Measurements from ENCODE around the gene CD69.

The CD69 gene

GRCh38 chr12:9793779-9794395 is 33.2 kb upstream of the CD69 start:
- H3K27me3 ChIP-seq, result no peaks in the 10 kb centered on the region; the same call in none of the 2 replicates
- H3K4me3 ChIP-seq (ENCODE audit: low read depth, low read length), result no peak overlapping the region
- no peak for DNase-seq
- H3K36me3 ChIP-seq, result no peaks in the 10 kb centered on the region
- H3K4me1 ChIP-seq, result no peaks in the 10 kb centered on the region
- TF ChIP-seq, protein P1, sequence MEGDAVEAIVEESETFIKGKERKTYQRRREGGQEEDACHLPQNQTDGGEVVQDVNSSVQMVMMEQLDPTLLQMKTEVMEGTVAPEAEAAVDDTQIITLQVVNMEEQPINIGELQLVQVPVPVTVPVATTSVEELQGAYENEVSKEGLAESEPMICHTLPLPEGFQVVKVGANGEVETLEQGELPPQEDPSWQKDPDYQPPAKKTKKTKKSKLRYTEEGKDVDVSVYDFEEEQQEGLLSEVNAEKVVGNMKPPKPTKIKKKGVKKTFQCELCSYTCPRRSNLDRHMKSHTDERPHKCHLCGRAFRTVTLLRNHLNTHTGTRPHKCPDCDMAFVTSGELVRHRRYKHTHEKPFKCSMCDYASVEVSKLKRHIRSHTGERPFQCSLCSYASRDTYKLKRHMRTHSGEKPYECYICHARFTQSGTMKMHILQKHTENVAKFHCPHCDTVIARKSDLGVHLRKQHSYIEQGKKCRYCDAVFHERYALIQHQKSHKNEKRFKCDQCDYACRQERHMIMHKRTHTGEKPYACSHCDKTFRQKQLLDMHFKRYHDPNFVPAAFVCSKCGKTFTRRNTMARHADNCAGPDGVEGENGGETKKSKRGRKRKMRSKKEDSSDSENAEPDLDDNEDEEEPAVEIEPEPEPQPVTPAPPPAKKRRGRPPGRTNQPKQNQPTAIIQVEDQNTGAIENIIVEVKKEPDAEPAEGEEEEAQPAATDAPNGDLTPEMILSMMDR (IDR thresholded peaks at IDR 0.05; ENCODE audit: low read depth, low read length), result no peak
- H3K9me3 ChIP-seq, result no peaks in the 10 kb centered on the region

DNA sequence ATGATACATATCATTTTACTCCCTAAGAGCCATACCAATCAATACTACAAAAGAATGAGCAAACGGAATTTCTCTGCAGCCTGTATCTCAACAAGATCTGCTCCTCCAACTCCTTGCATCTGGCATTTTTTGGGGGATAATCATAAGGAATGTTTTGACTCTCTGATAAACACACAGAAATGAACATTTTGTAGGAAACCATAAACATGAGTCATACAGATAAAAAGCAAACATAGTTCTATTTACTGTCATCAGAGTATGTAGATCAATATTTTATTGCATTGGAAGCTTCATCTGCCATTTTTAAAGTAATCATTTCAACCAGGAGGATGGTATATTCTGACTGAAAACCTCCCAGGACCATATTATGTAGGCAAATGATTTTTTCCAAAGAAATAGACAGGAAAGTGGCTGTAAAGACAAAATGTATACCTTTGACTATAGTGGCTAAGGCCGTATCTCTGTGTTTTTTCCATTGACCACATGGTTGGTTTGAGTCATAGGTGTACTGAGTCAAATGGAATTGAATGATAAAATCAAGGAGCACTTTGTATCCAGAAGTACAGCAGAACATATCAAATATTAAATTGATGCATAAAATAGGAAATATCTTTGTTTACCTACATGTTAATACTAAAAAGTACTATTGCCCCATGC is 32.4 kb upstream of the CD69 start:
- H3K4me3 ChIP-seq (ENCODE audit: low read depth, low read length), result no peak overlapping the region
- no peaks in the 10 kb centered on the region for H3K36me3 ChIP-seq
- no peaks in the 10 kb centered on the region for H3K4me1 ChIP-seq
- DNase-seq, result no peak
- TF ChIP-seq, protein P1 (IDR thresholded peaks at IDR 0.05; ENCODE audit: low read depth, low read length), result no peak
- no peaks in the 10 kb centered on the region for H3K9me3 ChIP-seq
- no peaks in the 10 kb centered on the region; the same call in none of the 2 replicates for H3K27me3 ChIP-seq

- peaks cover under 1% of the 10 kb centered on the region for H3K27me3 ChIP-seq
- no peaks in the 10 kb centered on the region for H3K4me1 ChIP-seq
- H3K9me3 ChIP-seq, result no peaks in the 10 kb centered on the region
- H3K4me3 ChIP-seq (ENCODE audit: low read depth, low read length), result no peak overlapping the region
- H3K36me3 ChIP-seq, result no peaks in the 10 kb centered on the region
- TF ChIP-seq, protein P1 (IDR thresholded peaks at IDR 0.05; ENCODE audit: low read depth, low read length), result no peak
- no peak for DNase-seq
Measured at GRCh38 chr12:9792185-9792900, 31.6 kb upstream of the CD69 start.

- Histone ChIP-seq H3K4me3 (ENCODE audit: low read depth, low read length) (no peak overlapping the region), H3K4me1 (no peaks in the 10 kb centered on the region), H3K27me3 (peaks cover 23% of the 10 kb centered on the region), H3K36me3 (no peaks in the 10 kb centered on the region), H3K9me3 (no peaks in the 10 kb centered on the region)
- no peak for DNase-seq
- TF ChIP-seq, protein P1 (IDR thresholded peaks at IDR 0.05; ENCODE audit: low read depth, low read length), result no peak
Measured at GRCh38 chr12:9786726-9787717, 26.3 kb upstream of the CD69 start.

DNA sequence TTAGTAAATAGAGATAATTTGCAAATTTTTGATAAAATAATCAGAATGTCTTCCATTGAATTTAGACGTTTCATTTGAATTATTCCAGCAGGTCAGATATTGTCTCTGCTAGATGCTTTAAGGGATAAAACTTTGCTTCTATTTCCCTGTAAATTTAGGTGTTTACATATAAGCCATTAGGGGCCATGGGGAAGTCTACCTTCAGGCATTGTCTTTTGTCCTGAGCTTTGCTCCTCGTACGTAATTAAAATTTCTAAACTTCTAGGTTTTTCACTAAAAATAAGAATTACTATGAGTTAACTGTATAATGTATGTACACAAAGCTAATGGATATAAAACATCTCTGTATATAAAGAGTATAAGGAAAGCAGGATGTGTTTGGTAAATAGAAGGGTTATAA is 24.1 kb upstream of the CD69 start:
- Histone ChIP-seq H3K27me3 (peaks cover 23% of the 10 kb centered on the region), H3K4me3 (ENCODE audit: low read depth, low read length) (no peak overlapping the region), H3K4me1 (no peaks in the 10 kb centered on the region), H3K9me3 (no peaks in the 10 kb centered on the region), H3K36me3 (no peaks in the 10 kb centered on the region)
- no peak for DNase-seq
- TF ChIP-seq, protein P1 (IDR thresholded peaks at IDR 0.05; ENCODE audit: low read depth, low read length), result no peak

Data from BE2C (cell line).